HepG2 (cell line): ENCODE data around the gene GNAI2. TPM values are rescaled to one million over a fixed set of nuclear protein-coding genes. Genes with fewer than 3 reads are reported as not detected.

ENCODE experiments used
- ATF6 ChIP-seq: sonication (generic); formaldehyde crosslinking; conservative IDR thresholded peaks from 2 replicates; pipeline ENCODE4 v1.4.0; 2020; ENCODE audit warnings: missing genetic modification reagents
- BCL3 ChIP-seq: sonication (generic); formaldehyde crosslinking; IDR thresholded peaks from 2 replicates; pipeline ENCODE4 v1.5.1; 2020; ENCODE audit warnings: mild to moderate bottlenecking, missing genetic modification reagents, moderate library complexity
- CSRNP2 ChIP-seq: sonication (generic); formaldehyde crosslinking; conservative IDR thresholded peaks from 2 replicates; pipeline ENCODE4 v1.8.0; 2022; ENCODE audit warnings: low read depth, missing genetic modification reagents
- ELF4 ChIP-seq: sonication (generic); formaldehyde crosslinking; IDR thresholded peaks from 2 replicates; pipeline ENCODE4 v1.5.0; 2020; ENCODE audit warnings: missing genetic modification reagents, mild to moderate bottlenecking, moderate library complexity, borderline replicate concordance
- FOXK1 ChIP-seq: sonication (generic); formaldehyde crosslinking; IDR thresholded peaks from 2 replicates; pipeline ENCODE4 v1.4.0; 2020; ENCODE audit warnings: low read depth, missing genetic modification reagents, borderline replicate concordance
- FOXO1 ChIP-seq: sonication (generic); formaldehyde crosslinking; IDR thresholded peaks from 2 replicates; pipeline ENCODE4 v1.4.0; 2020; ENCODE audit warnings: missing genetic modification reagents
- HDAC2 ChIP-seq: sonication (generic); formaldehyde crosslinking; IDR thresholded peaks from 2 replicates; pipeline ENCODE4 v1.4.0; 2020; ENCODE audit warnings: missing genetic modification reagents
- HMG20A ChIP-seq: IDR thresholded peaks from 2 replicates; pipeline ENCODE4 v1.6.1; 2016; ENCODE audit warnings: borderline replicate concordance
- HNRNPUL1 ChIP-seq: fragments of 200-400 bp; formaldehyde crosslinking; IDR thresholded peaks from 2 replicates; pipeline ENCODE4 v1.6.1; 2017; ENCODE audit warnings: low read depth, mild to moderate bottlenecking, low read length, moderate library complexity
- MLX ChIP-seq: IDR thresholded peaks from 2 replicates; pipeline ENCODE4 v1.6.1; 2016
- NFYC ChIP-seq: IDR thresholded peaks from 2 replicates; pipeline ENCODE4 v1.6.1; 2016; ENCODE audit warnings: missing genetic modification reagents, missing compliant biosample characterization
- PAF1 ChIP-seq: IDR thresholded peaks from 2 replicates; pipeline ENCODE4 v1.6.1; 2016; ENCODE audit warnings: missing genetic modification reagents, missing compliant biosample characterization
- PBX3 ChIP-seq: sonication (generic); formaldehyde crosslinking; IDR thresholded peaks from 2 replicates; pipeline ENCODE4 v1.8.1; 2023; ENCODE audit warnings: missing genetic modification reagents, inconsistent platforms, borderline replicate concordance
- PRMT3 ChIP-seq: sonication (generic); formaldehyde crosslinking; IDR thresholded peaks from 2 replicates; pipeline ENCODE4 v1.8.1; 2022; ENCODE audit warnings: low read depth, mild to moderate bottlenecking, moderate library complexity, missing genetic modification reagents, borderline replicate concordance
- SIX4 ChIP-seq: sonication (generic); formaldehyde crosslinking; IDR thresholded peaks from 2 replicates; pipeline ENCODE4 v1.4.0; 2020; ENCODE audit warnings: missing genetic modification reagents
- TSC22D2 ChIP-seq: sonication (generic); formaldehyde crosslinking; IDR thresholded peaks from 2 replicates; pipeline ENCODE4 v1.5.1; 2020; ENCODE audit warnings: missing genetic modification reagents, mild to moderate bottlenecking, borderline replicate concordance
- YY1 ChIP-seq: IDR thresholded peaks from 2 replicates; pipeline ENCODE4 v1.6.1; 2011; ENCODE audit warnings: low read length, low read depth, moderate library complexity, mild to moderate bottlenecking; ENCODE audit not compliant: insufficient read depth, insufficient replicate concordance
- ZNF446 ChIP-seq: sonication (generic); formaldehyde crosslinking; IDR thresholded peaks from 2 replicates; pipeline ENCODE4 v1.5.0; 2020; ENCODE audit warnings: mild to moderate bottlenecking, missing genetic modification reagents
- ZNF543 ChIP-seq: sonication (generic); formaldehyde crosslinking; IDR thresholded peaks from 2 replicates; pipeline ENCODE4 v1.4.0; 2020; ENCODE audit warnings: mild to moderate bottlenecking, missing genetic modification reagents
- ZNF782 ChIP-seq: sonication (generic); formaldehyde crosslinking; IDR thresholded peaks from 2 replicates; pipeline ENCODE4 v1.4.0; 2020; ENCODE audit warnings: missing genetic modification reagents, mild to moderate bottlenecking, borderline replicate concordance
- ZSCAN29 ChIP-seq: sonication (generic); formaldehyde crosslinking; conservative IDR thresholded peaks from 2 replicates; pipeline ENCODE4 v1.4.0; 2020; ENCODE audit warnings: mild to moderate bottlenecking, missing genetic modification reagents
- polyA plus RNA-seq, 8 experiments: library from polyadenylated mRNA; depleted of rRNA in 3 of 8; stranded (reverse) in 7 of 8; unstranded in 1 of 8; fragments of >200 nt; fragmentation: Illumina TruSeq in 4 of 8; extraction: Trizol in 4 of 8; gene quantifications; 2 replicates each; pipeline versions ENCODE4 v1.2.1 to v1.2.3, GENCODE V29; 2011 to 2016; ENCODE audit warnings: low read depth in 4 of 8, missing spikeins in 1 of 8, mixed read lengths in 1 of 8; ENCODE audit not compliant: insufficient read depth in 1 of 8
- total RNA-seq, 5 experiments: library from RNA; depleted of rRNA; stranded (reverse); fragments of >200 nt; fragmentation: Illumina TruSeq; extraction: Trizol; gene quantifications; 2 replicates each; pipeline ENCODE4 v1.2.3, GENCODE V29; 2016; ENCODE audit warnings: low read depth in 1 of 5

GNAI2 gene
- total and polyA plus RNA-seq, 2 of the 13 experiments (the other 11 are each of a cell fraction or from before 2014, with no cell fraction given): 51.1 to 66.2 TPM

GRCh38 chr3:50264964-50265485, 29.0 kb downstream of the GNAI2 start (continued):
- TF ChIP-seq MLX (no peak), PRMT3 (CRISPR knock-in tag) (no peak), ZSCAN29 (no peak), FOXK1 (CRISPR knock-in tag) (no peak), HMG20A (CRISPR knock-in tag) (no peak), ELF4 (CRISPR knock-in tag) (no peak), PAF1 (no peak), PBX3 (CRISPR knock-in tag) (no peak), ZNF543 (CRISPR knock-in tag) (no peak), SIX4 (CRISPR knock-in tag) (no peak), ZNF446 (no peak), TSC22D2 (CRISPR knock-in tag) (no peak), ZNF782 (no peak), NFYC (CRISPR knock-in tag) (no peak), HNRNPUL1 (no peak), FOXO1 (CRISPR knock-in tag) (no peak), HDAC2 (no peak), CSRNP2 (CRISPR knock-in tag) (no peak), ATF6 (CRISPR knock-in tag) (no peak), YY1 (no peak), BCL3 (CRISPR knock-in tag) (peak; percentile 14; the same call in 1 of the 2 replicates)
